Islet of Langerhans (tissue), 1 donor: Measurements from ENCODE around the gene SBSN.

Experiments
- FAIRE-seq: peaks from one replicate; lab custom pipeline; 2011; peaks lifted over from hg19 to GRCh38; lab: Jason Lieb, UNC

Gene SBSN, protein sequence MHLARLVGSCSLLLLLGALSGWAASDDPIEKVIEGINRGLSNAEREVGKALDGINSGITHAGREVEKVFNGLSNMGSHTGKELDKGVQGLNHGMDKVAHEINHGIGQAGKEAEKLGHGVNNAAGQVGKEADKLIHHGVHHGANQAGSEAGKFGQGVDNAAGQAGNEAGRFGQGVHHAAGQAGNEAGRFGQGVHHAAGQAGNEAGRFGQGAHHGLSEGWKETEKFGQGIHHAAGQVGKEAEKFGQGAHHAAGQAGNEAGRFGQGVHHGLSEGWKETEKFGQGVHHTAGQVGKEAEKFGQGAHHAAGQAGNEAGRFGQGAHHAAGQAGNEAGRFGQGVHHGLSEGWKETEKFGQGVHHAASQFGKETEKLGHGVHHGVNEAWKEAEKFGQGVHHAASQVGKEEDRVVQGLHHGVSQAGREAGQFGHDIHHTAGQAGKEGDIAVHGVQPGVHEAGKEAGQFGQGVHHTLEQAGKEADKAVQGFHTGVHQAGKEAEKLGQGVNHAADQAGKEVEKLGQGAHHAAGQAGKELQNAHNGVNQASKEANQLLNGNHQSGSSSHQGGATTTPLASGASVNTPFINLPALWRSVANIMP

DNA sequence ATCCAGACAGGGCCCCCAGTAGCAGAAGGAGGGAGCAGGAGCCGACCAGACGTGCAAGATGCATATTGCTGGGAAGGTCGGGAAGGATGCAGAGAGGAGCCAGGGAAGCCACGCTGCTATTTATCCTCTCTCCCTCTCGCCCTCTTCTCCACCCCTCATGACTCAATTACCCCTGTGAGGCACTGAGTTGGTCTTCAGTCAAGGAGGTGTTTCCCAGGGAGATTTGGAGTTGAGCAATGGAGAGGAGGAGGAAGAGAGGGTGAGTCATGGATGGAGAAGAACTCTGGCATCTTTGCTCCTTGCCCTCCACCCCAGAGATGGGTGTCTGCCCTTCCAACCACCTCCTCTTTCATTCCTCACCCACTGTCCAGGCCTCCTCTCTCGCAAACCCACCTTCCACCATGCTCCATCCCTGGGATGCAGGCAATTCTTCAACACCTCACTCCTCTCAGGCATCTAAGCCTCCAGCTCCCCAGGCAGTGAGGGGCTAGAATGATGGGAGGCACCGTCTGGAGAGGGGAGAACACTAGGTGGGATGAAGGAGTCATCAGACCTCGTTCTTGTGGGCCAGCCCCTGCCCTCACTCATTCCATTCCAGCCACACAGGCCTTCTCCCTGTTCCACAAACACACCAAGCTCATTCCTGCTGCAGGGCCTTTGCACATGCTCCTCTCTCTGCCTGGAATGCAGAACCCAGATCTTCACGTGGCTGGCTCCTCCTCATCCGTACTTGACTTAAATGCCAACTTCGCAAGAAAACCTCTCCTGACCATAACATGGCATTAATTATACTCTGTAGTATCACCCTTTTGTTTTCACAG, at the start of gene SBSN:
TSS of gene SBSN (minus strand) at position 94 of the 821 bp plus-strand sequence. CDS start at position 64, 30 bp downstream.
- FAIRE-seq: no peak

DNA sequence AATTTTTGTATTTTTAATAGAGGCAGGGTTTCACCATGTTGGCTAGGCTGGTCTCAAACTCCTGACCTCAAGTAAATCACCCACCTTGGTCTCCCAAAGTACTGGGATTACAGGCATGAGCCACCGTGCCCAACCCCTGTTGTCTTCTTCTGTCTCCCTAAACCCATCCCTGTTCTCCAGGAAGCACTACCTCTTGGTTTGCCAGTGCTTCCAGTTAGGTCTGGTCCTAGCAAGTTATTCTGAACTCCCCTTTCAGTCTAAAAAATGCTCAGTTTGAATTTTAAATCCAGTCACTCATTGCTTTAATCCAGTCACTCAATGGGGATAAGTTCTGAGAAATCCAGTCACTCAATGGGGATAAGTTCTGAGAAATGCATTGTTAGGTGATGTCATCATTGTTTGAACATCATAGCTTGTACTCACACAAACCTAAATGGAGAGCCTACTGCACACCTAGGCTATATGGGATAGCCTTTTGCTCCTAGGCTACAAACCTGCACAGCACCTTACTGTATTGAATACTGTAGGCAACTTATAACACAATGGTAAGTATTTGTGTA, 43.4 kb upstream of the SBSN start:
- FAIRE-seq: no peak

DNA sequence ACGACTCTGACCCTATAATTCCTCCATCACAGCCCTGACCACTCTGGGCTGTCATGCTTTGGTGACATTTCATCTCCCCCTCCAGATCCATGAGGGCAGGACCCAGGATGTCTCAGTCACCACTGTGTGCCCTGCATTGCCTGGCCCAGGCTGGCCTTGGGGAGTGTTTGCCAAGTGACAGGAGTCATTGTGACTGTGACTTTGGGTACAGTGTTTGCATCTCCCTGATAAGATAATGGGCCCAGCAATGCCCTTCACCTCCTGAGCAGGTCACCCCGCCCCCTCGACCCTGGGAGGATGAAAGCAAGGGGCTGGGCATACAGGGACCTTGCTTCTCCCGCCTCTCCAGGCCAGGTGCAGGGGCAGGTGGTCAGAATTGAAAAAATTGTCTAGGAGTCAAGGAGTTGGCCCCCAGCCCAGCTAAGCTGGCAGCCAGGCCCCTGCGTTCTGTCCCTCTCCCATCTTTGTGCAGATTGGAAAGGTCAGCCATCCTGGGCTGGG, 41.2 kb upstream of the SBSN start:
- FAIRE-seq: no peak

DNA sequence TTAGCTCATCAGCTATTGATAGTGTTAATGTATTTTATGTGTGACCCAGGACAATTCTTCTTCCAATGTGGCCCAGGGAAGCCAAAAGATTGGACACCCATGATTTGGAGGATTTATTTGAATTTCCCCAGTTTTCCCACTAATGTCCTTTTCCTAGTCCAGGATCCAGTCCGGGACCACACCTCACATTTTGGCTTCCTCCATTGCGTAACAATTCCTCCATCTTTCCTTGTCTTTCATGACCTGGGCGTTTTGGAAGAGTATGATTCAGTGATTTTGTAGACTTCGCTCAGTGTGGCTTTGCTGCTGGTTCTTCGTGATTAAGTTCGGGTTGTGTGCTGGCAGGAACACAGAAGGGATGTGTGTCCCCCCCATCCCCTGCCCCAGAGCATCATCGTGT, 38.6 kb upstream of the SBSN start:
- no peak for FAIRE-seq

DNA sequence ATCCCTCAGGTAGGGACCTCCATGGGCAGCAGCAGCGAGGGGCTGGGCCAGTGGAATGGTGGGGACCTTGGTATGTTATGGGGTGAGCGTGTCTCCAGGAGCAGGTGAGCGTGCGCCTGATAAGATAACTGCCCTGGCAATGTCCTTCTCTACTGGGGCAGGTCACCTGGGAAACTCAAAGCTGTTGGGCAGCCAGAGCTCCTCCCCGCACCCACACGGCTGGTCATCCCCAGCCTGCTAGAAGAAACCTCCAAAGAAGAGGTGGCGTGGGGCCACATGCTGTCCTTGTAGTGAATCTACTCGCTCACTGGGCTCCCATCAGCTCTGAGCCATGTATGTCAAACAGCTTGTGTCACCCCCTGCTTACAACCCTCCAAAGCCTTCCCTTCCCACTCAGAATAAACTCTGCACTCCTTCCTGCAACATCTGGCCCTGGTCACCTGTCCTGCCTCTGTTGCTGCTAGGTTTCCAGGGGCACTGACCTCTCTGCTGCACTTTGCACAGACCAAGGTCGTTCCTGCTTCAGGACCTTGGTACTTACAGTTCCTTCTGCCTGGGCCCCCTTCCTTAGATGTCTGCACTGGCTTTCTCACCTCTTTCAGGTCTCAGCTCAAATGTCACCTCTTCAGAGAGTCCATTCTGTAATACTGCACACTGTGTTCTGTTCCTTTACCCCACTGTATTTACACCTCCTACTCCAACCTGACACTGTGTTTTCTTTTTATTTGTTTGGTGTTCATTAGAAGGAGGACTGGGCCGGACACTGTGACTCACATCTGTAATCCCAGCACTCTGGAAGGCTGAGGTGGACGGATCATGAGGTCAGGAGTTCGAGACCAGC, 37.1 kb upstream of the SBSN start:
- no peak for FAIRE-seq

DNA sequence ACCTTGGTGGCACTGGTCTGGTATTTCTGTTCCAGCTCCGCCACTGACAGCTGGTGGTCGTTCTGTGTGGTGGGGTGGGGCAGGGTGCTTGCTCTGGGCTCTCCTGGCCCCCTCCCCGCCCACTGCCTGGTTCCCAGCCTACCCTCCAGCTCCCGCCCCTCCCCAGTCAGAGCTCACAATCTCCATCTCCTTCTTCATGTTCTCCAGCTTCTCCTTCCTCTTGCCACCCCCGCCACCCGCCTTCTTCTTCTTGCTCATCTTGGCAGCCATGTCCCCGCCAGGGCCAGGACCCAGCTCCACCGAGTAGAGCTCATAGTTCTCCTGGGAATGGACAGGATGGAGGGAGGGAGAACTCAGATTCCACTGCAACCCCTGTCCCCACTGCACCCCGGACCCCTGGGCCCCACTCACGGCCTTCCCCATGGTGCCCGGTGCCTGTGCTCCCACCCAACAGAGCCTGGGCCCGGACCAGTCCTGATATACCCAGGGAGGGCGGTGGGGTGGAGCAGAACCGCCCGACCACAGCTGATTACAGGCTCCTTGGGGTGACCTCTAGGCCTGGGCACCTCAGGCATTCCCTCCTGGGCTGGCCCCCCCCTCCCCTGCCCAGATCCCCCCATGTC, 35.2 kb upstream of the SBSN start, which contains the start of gene ATP4A:
TSS of gene ATP4A (minus strand) at position 452 of the 623 bp plus-strand sequence. CDS start at position 423, 29 bp downstream.
- FAIRE-seq: no peak

DNA sequence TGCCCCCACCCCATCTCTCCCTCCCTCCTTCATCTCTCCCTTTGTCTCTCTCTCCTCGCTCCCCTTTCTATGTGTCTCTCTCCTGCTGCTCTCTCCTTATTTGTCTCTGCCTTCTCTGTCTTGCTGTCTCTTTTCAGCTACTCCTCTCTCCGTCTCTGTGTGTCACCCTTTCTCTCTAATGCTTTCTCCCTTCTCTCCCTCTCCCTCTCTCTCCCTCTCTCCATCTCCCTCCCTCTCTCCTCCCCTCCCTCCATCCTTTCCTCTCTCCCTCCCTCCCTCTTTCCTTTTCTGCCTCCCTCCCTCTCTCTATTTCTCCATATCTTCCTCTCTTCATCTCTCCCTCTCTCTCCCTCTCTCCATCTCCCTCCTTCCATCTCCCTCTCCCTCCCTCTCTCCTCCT, 34.7 kb upstream of the SBSN start:
- no peak for FAIRE-seq

DNA sequence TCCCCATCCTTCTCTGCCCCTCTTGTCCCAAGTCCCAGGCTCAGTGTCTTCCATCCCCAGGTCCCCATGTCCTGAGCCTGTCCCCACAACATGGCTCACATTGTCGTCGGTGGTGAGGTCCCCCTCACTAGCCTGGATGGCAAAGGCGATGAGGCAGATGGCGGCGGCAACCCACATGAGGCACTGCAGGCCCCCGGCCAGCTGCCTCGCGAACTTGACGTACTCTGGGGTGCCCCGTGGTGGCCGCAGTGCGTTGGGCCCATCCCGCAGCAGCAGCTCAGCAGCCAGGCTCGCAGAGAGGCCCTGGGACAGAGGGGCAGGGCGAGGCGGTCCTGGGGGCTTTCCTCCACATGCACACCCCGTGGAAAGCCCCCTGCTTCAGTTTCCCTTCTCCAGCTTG, 34.2 kb upstream of the SBSN start:
- FAIRE-seq: no peak

DNA sequence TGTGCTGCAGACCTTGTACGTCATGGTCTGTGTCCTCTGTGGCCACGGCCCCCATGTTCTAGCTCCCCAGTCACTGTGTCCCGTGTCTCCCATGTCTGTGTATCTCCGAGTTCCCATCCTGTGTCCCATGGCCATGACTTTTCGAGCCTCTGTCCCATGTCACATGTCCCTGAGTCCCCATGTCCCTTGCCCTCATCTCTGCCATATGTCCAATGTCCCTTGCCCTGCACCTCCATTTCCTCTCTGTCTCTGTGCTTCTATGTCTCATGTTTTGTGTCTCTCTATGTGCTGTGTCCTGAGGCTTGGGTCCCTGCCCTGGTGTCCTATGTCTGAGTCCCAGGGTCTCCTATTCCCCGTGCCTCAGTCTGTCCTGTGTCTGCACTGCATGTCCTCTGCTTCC, 33.3 kb upstream of the SBSN start:
- FAIRE-seq: no peak

DNA sequence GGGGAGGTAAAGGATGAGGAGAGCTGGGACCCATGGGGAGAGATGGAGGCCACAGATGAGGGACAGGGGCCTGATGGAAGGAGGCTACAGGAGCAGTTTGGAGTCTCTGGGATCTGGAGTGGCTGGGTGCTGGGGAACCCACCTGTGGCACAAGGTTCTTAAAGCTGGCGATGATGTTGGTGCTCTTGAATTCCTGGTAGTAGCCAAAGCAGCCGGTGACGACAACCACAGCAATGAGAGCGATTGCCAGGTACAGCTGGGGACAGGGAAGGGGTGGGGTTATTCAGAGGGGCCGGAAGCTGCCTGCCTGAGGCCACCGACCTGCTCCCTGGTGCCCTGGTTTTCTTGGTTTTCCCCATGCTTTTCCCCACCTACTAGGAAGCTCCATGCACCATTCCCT, 32.6 kb upstream of the SBSN start:
- FAIRE-seq: no peak

DNA sequence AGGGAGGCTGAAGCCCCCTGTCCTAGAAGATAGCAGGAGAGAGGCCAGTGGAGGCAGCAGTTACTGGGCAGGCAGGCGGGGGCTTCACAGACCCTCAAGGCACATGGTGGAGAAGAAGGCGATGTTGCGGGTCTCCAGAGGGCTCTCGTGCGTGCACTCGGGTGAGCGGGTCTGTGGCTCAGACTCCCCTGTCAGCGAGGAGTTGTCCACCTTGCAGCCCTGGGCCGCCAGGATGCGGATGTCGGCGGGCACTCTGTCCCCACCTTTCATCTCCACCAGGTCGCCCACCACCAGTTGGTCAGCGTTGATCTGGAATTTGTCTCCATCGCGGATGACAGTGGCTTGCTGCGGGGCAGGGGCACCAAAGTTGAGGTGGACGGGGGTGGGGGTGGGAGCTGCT, 32.2 kb upstream of the SBSN start:
- FAIRE-seq: no peak

DNA sequence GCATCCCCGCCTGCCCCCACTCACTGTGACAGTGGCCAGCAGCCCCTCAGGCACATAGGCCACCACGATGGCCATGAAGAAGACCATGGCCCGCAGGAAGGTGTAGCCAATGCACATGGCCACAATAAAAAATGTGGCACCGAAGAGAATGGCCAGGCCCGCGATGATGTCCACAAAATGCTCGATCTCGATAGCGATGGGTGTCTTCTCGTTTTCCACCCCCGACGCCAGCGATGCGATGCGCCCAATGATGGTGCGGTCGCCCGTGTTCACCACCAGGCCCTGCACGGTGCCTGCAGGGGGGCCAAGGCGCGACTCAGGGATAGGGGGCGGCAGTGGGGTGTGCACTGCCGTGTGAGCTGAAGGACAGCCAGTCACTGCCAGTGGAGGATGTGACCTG, 31.7 kb upstream of the SBSN start:
- no peak for FAIRE-seq

DNA sequence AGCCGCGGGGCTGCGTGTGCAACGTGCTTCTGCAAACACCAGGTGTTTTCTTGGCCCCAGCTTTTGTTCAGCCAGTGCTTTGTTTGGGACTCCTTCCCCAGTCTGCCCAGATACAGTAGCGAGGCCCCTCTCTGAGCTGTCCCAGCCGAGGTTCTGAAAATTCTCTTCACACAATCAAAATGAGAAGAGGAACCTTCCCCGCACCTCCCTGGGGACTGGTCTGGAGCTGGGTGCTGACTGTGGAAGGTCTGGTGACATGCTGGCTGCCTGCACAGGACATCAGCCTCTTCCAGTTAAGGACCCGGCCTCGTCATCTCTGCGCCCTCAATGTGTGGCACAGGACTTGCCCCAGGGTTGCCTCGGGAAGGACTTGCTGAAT, 31.2 kb upstream of the SBSN start:
- no peak for FAIRE-seq

DNA sequence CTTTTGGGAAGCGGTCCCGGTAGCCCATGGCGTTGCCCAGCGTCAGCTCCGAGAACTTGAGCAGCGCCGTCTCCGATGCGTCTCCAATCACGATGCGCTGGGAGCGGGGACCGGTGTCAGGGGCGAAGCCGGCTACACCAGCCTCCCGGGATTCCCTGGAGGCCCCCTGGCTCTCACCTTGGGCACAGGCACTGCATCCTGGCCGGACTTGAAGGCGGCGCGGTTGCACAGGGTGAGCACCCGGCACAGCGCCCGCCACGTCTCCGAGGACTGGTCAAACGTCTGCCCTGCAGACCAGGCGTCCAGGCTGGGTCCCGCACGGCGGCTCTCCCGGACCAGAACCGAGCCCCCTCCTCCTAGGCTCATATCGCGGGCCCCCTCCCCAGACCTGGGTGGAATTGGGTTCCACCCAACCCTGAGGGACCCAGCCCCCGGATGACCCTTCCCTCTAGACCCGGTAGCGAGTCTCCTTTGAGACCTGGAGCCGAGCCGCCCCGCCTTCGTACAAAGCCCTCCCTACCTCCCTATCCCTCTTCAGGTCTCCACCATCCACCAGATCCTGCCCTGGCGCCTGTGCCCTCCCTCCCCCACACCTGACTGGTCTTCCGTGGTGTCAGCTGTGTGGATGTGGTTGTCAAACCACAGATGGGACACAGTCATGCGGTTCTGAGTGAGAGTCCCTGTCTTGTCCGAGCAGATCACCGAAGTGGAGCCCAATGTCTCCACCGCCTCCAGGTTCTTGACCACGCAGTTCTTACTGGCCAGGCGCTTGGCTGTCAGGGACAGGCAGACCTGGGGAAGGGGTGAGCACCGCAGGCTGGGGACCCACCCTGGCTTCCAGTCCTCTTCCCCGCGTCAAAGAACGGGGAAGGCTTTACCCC, 30.5 kb upstream of the SBSN start:
- FAIRE-seq: no peak

DNA sequence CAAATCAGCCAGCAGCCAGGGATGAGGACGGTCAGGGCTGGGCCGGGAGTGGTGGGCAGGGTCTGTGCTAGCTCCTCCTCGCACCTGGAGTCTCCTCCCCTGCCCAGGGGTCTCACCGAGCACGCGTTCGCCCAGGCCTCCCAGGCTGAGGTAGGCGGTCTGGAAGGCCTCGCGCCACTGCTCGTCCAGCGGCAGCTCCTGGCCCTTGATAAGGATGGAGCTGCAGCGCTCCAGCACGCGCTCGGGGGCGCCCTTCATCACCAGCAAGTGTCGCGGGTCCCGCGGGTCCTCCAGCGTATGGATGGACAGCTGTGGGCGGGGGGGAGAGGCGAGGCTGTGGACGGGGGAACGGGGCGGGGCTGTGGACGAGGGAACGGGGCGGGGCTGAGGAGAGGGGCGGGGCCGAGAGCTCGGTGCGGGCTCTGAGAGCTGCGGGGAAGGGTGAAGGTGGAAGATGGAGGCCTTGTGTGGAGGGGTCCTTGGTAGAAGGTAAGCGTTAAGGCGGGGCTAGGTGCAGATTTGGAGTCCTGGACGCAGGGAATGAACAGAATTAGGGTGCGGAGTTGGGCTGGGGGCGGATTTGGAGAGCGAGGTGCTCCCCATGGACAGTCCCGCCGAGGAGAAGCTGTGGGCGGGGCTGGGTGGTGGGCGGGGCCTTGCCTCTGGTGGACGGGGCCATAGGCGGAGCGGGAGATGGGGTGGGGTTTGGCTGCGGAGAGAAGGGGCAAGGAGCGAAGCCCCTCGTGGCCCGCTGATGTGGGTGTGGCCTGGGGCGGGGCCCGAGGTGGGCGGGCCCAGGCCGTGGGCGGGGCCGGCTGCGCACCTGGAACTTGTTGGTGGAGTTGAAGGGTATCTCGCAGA, 29.7 kb upstream of the SBSN start:
- FAIRE-seq: no peak

DNA sequence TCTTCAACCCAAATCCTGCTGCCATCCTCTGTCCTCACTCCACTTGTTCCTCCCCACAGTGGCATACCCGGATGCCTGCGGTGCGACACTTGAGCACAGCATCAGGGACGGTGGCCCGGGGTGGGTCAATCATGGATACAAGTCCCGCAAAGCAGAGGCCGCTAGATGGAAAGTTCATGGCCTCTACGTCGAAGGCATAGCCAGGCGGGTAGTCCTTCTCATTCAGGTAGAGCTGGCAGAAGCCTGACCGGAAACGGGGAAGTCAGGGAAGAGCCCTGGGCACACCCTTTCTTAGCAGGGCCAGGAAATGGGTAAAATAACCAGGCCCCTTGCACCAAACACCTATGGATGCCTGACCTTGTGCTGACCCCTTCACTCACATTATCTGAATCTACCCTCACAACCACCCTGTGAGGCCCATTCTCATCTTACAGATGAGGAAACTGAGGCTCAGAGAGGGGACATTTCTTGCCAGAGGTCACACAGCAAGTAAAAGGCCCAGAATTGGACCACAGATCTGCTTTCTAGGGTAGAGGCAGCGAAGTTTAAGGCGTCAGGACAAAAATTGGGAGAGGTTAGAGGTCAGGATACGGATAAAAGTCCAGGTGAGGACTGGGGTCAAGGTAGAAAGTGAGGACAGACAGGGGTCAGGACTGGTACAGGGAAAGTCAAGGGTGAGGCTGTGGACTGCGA, 28.9 kb upstream of the SBSN start:
- no peak for FAIRE-seq

DNA sequence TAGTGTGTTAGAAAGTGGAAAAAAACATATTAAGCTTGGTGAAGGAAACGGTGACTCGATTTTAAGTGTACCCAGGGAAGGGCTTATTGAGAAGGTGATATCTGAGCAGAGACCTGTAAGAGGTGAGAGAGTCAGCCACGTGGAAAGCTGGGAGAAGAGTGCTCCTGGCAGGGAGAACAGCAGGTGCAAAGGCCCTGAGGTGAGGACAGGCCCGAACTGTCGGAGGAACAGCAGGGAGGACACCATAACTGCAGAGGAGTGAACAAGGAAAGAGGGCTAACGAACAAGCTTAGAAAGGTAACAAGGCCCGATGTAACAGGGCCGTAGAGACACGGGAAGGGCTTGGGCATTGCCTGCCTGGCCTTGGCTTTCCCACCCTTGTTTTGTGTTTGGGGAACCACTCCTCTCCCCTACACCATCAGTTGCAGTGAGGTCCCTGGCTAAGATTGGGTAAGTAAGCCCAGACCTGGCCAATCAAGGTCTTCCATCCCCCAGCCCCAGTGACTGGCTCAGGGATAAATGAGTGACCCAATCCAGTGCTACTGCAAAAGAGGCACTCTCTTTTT, 28.0 kb upstream of the SBSN start:
- no peak for FAIRE-seq

DNA sequence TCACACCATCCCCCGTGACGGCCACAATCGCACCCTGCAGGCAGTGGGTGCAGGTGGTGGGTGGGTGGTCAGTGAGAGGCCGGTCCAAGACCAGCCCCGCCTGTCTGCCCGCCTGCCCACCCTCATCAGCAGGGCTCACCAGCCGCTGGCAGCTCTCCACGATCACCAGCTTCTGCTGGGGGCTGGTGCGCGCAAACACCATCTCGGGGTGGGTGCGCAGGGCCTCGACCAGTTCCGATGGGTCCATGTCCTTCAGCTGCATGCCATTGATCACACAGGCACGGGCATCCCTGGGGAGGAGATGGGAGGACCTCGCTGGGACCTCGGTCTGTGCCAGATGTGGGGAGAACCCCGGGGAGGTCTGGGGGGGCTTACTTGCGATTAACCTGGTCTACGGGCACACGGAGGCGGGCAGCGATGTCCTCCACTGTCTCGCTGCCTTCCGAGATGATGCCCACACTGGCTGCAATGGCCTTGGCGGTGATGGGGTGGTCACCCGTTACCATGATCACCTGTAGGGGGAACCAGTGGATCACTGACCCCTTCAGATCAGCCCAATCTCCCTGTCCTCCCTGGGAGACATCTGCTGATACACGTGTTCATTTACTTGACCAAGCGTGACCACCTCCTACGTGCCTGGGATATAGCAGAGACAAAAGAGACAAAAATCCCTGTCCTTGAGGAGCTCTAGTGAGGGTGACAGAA, 27.3 kb upstream of the SBSN start:
- no peak for FAIRE-seq
